HepG2 (cell line): ENCODE measurements around the gene OR8B3. TPM values are rescaled to one million over a fixed set of nuclear protein-coding genes. Genes with fewer than 3 reads are reported as not detected.
"Not testable (repeated sequence)": the region's sequence is repeated elsewhere in the genome, so short reads cannot be mapped to it uniquely, and the experiment has no call there.

Experiments used
- ATAC-seq: fragments of 200-7000 bp; cut with Tn5 transposase; 3 replicates; pipeline ENCODE4 v1.9.1; 2020; ENCODE audit warnings: mild to moderate bottlenecking, moderate library complexity
- BruUV-seq: library from RNA; stranded (reverse); fragments of 400-500 nt; replicated peaks from 2 replicates; lab custom pipeline; 2021; lab: Mats Ljungman, UMichigan
- CTCF ChIA-PET: fragments of 300-600 bp; formaldehyde crosslinking; extraction: SDS; loops from one replicate; lab custom pipeline; 2021; ENCODE audit warnings: low total read pairs, inconsistent platforms, low intra/inter-chr PET ratio; lab: Yijun Ruan, JAX
- POLR2A ChIA-PET: fragments of 350-600 bp; sonication (Branson Sonifier 250); formaldehyde crosslinking; loops from one replicate; lab custom pipeline; 2020; ENCODE audit warnings: antibody characterized with exemption, inconsistent platforms; lab: Yijun Ruan, JAX
- DNase-seq: peaks from one replicate; pipeline ENCODE4 v3.0.0-alpha.2; 2015; ENCODE audit warnings: low spot score
- FAIRE-seq: peaks from 3 replicates; lab custom pipeline; 2011; peaks lifted over from hg19 to GRCh38; lab: Jason Lieb, UNC
- H2AFZ ChIP-seq: one replicate; pipeline ENCODE4 v1.6.1; 2011; ENCODE audit warnings: low read length, inconsistent platforms
- H3K27ac ChIP-seq: fragments of 300-600 bp; 3 replicates; pipeline ENCODE4 v1.8.0; 2011; ENCODE audit warnings: mixed run types, mild to moderate bottlenecking, mixed read lengths, low read length, inconsistent platforms; ENCODE audit not compliant: insufficient read depth; ENCODE audit errors: extremely low read length
- H3K27me3 ChIP-seq, 2 experiments: fragments of 200-600 bp in 1 of 2; 2 replicates in 1 of 2; 3 replicates in 1 of 2; pipeline versions ENCODE4 v1.6.0 to v1.8.0; 2011; ENCODE audit warnings: low read length in 2 of 2, mild to moderate bottlenecking in 2 of 2, moderate library complexity in 2 of 2, inconsistent platforms in 1 of 2; ENCODE audit not compliant: insufficient read depth in 2 of 2, control insufficient read depth in 1 of 2
- H3K36me3 ChIP-seq, 2 experiments: fragments of 200-600 bp in 1 of 2; replicated peaks in 1 of 2; 2 replicates in 1 of 2; 3 replicates in 1 of 2; pipeline versions ENCODE4 v1.5.1 to v1.8.0; 2011; ENCODE audit warnings: low read length in 2 of 2, inconsistent platforms in 1 of 2; ENCODE audit not compliant: insufficient read depth in 2 of 2, control insufficient read depth in 1 of 2
- H3K4me1 ChIP-seq: 2 replicates; pipeline ENCODE4 v1.5.1; 2012; ENCODE audit warnings: low read length, inconsistent platforms; ENCODE audit not compliant: insufficient read depth
- H3K4me2 ChIP-seq: 2 replicates; pipeline ENCODE4 v1.6.0; 2011; ENCODE audit warnings: low read depth, low read length, inconsistent platforms
- H3K4me3 ChIP-seq, 3 experiments: fragments of 200-600 bp in 1 of 3; sonication (generic), shearing (Covaris generic) in 1 of 3; replicated peaks in 1 of 3; 2 replicates each; pipeline ENCODE4 v1.5.1; 2011 to 2016; ENCODE audit warnings: low read length in 3 of 3, inconsistent platforms in 2 of 3, low read depth in 2 of 3, mild to moderate bottlenecking in 2 of 3, control low read depth in 1 of 3, mixed read lengths in 1 of 3; ENCODE audit not compliant: insufficient read depth in 1 of 3
- H3K79me2 ChIP-seq: one replicate; pipeline ENCODE4 v1.6.1; 2011; ENCODE audit warnings: low read length, inconsistent platforms; ENCODE audit not compliant: insufficient read depth
- H3K9ac ChIP-seq: 2 replicates; pipeline ENCODE4 v1.6.0; 2011; ENCODE audit warnings: mild to moderate bottlenecking, low read depth, low read length, inconsistent platforms; ENCODE audit not compliant: insufficient read depth
- H3K9me3 ChIP-seq: 2 replicates; pipeline ENCODE4 v1.5.1; 2012; ENCODE audit warnings: mild to moderate bottlenecking, low read length
- H4K20me1 ChIP-seq: 2 replicates; pipeline ENCODE4 v1.6.0; 2011; ENCODE audit warnings: inconsistent platforms, mild to moderate bottlenecking, low read length, moderate library complexity; ENCODE audit not compliant: insufficient read depth
- BCL6 ChIP-seq: IDR thresholded peaks from 2 replicates; pipeline ENCODE4 v1.6.1; 2016; ENCODE audit warnings: missing genetic modification reagents, missing compliant biosample characterization
- CCAR2 ChIP-seq: fragments of 200-400 bp; formaldehyde crosslinking; optimal IDR thresholded peaks from 2 replicates; pipeline ENCODE3; 2018; ENCODE audit warnings: low read depth, mild to moderate bottlenecking, low read length, moderate library complexity
- IRF2 ChIP-seq: IDR thresholded peaks from 2 replicates; pipeline ENCODE4 v1.6.1; 2018; ENCODE audit warnings: missing genetic modification reagents, missing compliant biosample characterization
- ZNF407 ChIP-seq: sonication (generic); formaldehyde crosslinking; IDR thresholded peaks from one replicate; pipeline ENCODE4 v1.5.1; 2020; ENCODE audit warnings: mild to moderate bottlenecking, missing genetic modification reagents; ENCODE audit errors: not compliant biosample characterization
- WGBS: methylation state at CpG from one replicate; pipeline ENCODE4 v1.1.6; 2017; ENCODE audit warnings: low lambda C conversion rate; 5-methylcytosine and 5-hydroxymethylcytosine counted together
- in situ Hi-C: cut with HindIII; loops from 2 replicates; pipeline ENCODE4 v1.10.0; 2017; ENCODE audit warnings: low pct_unique_long_range_greater_than_20kb; ENCODE audit not compliant: extremely low pct_ligation_motif_present
- intact Hi-C: fragments of 100-400 bp; cut with micrococcal nuclease; formaldehyde crosslinking; loops from one replicate; pipeline ENCODE4 v1.10.0; 2022; ENCODE audit not compliant: unreplicated experiment
- polyA plus RNA-seq, 8 experiments: library from polyadenylated mRNA; depleted of rRNA in 3 of 8; stranded (reverse) in 7 of 8; unstranded in 1 of 8; fragments of >200 nt; fragmentation: Illumina TruSeq in 4 of 8; extraction: Trizol in 4 of 8; gene quantifications; 2 replicates each; pipeline versions ENCODE4 v1.2.1 to v1.2.3, GENCODE V29; 2011 to 2016; ENCODE audit warnings: low read depth in 4 of 8, missing spikeins in 1 of 8, mixed read lengths in 1 of 8; ENCODE audit not compliant: insufficient read depth in 1 of 8
- total RNA-seq, 5 experiments: library from RNA; depleted of rRNA; stranded (reverse); fragments of >200 nt; fragmentation: Illumina TruSeq; extraction: Trizol; gene quantifications; 2 replicates each; pipeline ENCODE4 v1.2.3, GENCODE V29; 2016; ENCODE audit warnings: low read depth in 1 of 5

OR8B3 gene
- total and polyA plus RNA-seq, 2 of the 13 experiments (the other 11 are each of a cell fraction or from before 2014, with no cell fraction given) = not detected

- WGBS = 0% methylated on average over 2 of the region's 2 CpGs
- Histone ChIP-seq H3K79me2 (no peaks in the 10 kb centered on the region), H3K4me3 (no peak within 1 kb of the TSS), H3K9me3 (no peaks in the 10 kb centered on the region), H3K4me1 (no peaks in the 10 kb centered on the region), H3K36me3 (no peaks in the 10 kb centered on the region), H2AFZ (no peak within 1 kb of the TSS), H3K9ac (no peak within 1 kb of the TSS), H3K4me2 (no peak within 1 kb of the TSS), H3K27ac (no peak within 1 kb of the TSS), H4K20me1 (no peaks in the 10 kb centered on the region), H3K27me3 (no peaks in the 10 kb centered on the region)
- BruUV-seq = no TSS peak
- no peak for FAIRE-seq
- intact Hi-C loops = no loop called here
- in situ Hi-C loops = no loop called here
- ChIA-PET POLR2A (no interaction called here), CTCF (no interaction called here)
- no peak for ATAC-seq
- TF ChIP-seq ZNF407 (CRISPR knock-in tag) = no peak
- no peak for TF ChIP-seq BCL6
- TF ChIP-seq CCAR2 = no peak
- no peak for TF ChIP-seq IRF2
- DNase-seq = no peak
These were observed 14.4 kb downstream of the OR8B3 start, which contains the start of gene OR8B2 for GRCh38 chr11:124384399-124384798. Gene OR8B2 (minus strand): TSS chr11:124384499. CDS start chr11:124383343, 1,156 bp downstream.

GRCh38 chr11:124382857-124383256, 16.0 kb downstream of the OR8B3 start:
- H3K27ac ChIP-seq, FAIRE-seq, POLR2A ChIA-PET, H3K9me3 ChIP-seq, BruUV-seq, DNase-seq, H4K20me1 ChIP-seq, H2AFZ ChIP-seq, H3K4me3 ChIP-seq, H3K9ac ChIP-seq, H3K27me3 ChIP-seq, H3K4me1 ChIP-seq, H3K36me3 ChIP-seq, intact Hi-C loops, in situ Hi-C loops, ATAC-seq, H3K79me2 ChIP-seq, H3K4me2 ChIP-seq, CTCF ChIA-PET: not testable (repeated sequence)
- 2% methylated on average over 4 of the region's 6 CpGs for WGBS
